Measurements from ENCODE around the gene ZNF326.
A peak's percentile ranks its signal among the peaks of the same experiment; 100 is the strongest.

Gene ZNF326, protein sequence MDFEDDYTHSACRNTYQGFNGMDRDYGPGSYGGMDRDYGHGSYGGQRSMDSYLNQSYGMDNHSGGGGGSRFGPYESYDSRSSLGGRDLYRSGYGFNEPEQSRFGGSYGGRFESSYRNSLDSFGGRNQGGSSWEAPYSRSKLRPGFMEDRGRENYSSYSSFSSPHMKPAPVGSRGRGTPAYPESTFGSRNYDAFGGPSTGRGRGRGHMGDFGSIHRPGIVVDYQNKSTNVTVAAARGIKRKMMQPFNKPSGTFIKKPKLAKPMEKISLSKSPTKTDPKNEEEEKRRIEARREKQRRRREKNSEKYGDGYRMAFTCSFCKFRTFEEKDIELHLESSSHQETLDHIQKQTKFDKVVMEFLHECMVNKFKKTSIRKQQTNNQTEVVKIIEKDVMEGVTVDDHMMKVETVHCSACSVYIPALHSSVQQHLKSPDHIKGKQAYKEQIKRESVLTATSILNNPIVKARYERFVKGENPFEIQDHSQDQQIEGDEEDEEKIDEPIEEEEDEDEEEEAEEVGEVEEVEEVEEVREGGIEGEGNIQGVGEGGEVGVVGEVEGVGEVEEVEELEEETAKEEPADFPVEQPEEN

DNA sequence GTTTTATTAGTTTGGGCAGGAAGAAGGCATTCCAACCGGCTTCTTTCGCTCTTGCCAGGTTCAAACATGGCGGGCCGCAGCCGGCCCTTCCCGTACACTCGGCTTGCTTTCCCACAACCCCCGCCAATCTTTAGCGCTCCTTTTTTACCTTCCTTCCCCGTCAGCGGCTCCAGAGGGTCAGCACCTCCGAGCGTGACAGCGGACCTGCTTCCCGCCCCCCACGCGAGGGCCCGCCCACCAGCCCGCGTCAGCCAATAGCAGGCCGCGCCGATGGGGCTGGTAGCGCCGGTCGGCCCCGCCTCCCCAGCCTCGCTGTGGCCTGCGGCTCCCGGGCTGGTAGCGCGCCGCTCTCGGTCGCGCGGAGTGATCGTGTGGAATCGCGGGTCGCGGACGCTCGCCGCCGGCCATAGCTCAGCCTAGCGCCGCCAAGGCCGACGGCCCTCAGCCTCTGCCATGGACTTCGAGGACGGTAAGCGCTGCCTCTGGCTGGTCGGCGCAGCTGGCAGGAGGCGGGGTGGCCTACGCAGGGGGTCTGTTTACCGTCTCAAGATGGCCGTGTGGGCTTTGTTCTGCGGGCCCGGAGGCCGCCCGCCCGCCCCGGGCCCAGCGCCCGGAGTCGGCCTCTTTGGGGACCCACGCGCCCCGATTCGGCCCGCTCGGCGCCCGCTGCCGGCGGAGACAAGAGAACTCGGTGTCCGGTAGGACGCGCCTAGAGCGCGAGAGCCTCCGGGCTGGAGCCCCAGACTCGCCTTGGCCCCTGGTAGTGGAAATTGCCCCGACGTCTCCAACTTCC lies at the start of gene ZNF326:
ZNF326 (plus strand) TSS at position 306 of the 793 bp plus-strand sequence; CDS start at position 454, 148 bp downstream.
- Histone ChIP-seq H3K27ac (ENCODE audit: low read length) (peak within 1 kb of the TSS; percentile 87), H3K27me3 (ENCODE audit: control insufficient read depth, insufficient read depth, low read length) (no peaks in the 10 kb centered on the region), H3K9me3 (ENCODE audit: control insufficient read depth, low read depth, low read length) (no peaks in the 10 kb centered on the region), H3K4me1 (ENCODE audit: control insufficient read depth, low read depth, low read length) (peaks cover 3% of the 10 kb centered on the region), H3K36me3 (ENCODE audit: control insufficient read depth, low read depth, low read length) (peaks cover 5% of the 10 kb centered on the region), H3K4me3 (ENCODE audit: low read length) (peak within 1 kb of the TSS; percentile 88), H3K9ac (ENCODE audit: low read length) (peak within 1 kb of the TSS; percentile 95)

DNA sequence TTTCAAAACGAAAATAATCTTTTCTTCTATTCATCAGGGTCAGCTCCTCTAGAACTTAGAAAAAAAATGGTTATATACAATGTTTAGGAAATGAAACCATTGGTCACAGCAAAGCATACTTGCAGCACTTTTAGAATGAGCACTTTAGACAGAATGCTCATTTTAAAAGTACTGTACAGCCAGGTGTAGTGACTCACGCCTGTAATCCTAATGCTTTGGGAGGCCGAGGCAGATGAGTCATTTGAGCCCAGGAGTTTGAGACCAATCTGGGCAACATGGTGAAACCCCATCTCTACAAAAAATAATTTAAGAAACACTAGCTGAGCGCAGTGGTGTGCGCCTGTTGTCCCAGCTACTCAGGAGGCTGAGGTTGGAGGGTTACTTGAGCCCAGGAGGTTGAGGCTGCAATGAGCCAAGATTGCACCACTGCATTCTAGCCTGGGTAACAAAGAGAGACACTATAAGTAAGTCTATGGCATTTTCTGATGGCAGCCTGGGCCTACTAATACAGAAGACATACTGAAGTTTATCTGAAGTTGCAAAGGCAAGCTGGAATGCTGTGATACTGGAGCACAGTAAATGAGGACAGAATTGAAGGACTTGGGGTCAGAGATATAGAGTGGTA lies 48.9 kb upstream of the ZNF326 start:
- Histone ChIP-seq H3K9ac (ENCODE audit: low read length) (no peak overlapping the region), H3K4me3 (ENCODE audit: low read length) (no peak overlapping the region), H3K9me3 (ENCODE audit: control insufficient read depth, low read depth, low read length) (no peaks in the 10 kb centered on the region), H3K4me1 (ENCODE audit: control insufficient read depth, low read depth, low read length) (peaks cover 23% of the 10 kb centered on the region), H3K27me3 (ENCODE audit: control insufficient read depth, insufficient read depth, low read length) (no peaks in the 10 kb centered on the region), H3K36me3 (ENCODE audit: control insufficient read depth, low read depth, low read length) (no peaks in the 10 kb centered on the region), H3K27ac (ENCODE audit: low read length) (no peak overlapping the region)

DNA sequence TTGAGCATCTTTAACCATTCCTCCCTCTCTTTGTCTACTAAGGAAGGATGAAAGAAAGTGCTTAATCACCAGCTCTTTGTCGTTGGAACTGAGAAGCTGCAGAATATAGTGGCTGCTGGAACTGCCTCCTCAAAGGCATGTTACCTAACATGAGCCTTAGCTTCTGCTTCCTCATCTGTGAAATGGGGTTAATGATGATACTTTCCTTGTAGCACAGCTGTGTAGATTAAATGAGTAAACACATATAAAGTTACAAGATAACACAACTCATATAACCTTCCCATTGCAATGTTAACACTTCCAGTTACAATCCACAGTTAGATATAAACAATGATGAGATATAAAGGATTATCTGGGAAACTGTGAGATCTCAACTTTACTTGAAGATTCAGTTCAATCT lies 48.4 kb upstream of the ZNF326 start:
- H3K4me3 ChIP-seq (ENCODE audit: low read length), result no peak overlapping the region
- no peaks in the 10 kb centered on the region for H3K36me3 ChIP-seq (ENCODE audit: control insufficient read depth, low read depth, low read length)
- H3K9me3 ChIP-seq (ENCODE audit: control insufficient read depth, low read depth, low read length), result no peaks in the 10 kb centered on the region
- H3K27me3 ChIP-seq (ENCODE audit: control insufficient read depth, insufficient read depth, low read length), result no peaks in the 10 kb centered on the region
- peaks cover 24% of the 10 kb centered on the region for H3K4me1 ChIP-seq (ENCODE audit: control insufficient read depth, low read depth, low read length)
- H3K27ac ChIP-seq (ENCODE audit: low read length), result no peak overlapping the region
- no peak overlapping the region for H3K9ac ChIP-seq (ENCODE audit: low read length)

DNA sequence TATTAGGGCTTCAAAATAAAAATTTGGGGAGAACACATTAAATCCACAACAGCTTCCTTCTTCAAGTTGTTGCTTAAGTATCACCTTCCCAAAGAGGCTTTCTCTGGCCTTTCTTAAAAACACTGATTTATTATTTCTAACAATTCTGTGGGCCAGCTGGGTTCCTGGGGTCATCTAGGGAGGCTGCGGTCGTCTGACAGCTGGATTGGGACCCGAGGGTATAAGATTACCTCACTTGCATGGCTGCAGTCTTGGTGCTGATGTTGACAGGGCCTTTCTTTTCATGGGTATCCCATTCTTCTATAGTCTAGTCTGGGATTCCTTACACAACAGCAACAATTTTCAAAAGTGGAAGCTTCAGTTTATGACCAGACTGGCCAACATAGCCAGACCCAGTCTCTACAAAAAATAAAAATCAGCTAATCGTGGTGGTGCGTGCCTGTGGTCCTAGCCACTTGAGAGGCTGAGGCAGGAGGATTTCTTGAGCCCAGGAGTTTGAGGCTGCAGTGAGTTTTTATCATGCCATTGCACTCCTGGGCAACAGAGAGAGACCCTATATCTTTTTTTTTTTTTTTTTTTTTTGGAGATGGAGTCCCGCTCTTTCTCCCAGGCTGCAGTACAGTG lies 46.1 kb upstream of the ZNF326 start:
- Histone ChIP-seq H3K27ac (ENCODE audit: low read length) (no peak overlapping the region), H3K4me1 (ENCODE audit: control insufficient read depth, low read depth, low read length) (peaks cover 19% of the 10 kb centered on the region), H3K4me3 (ENCODE audit: low read length) (no peak overlapping the region), H3K9ac (ENCODE audit: low read length) (no peak overlapping the region), H3K36me3 (ENCODE audit: control insufficient read depth, low read depth, low read length) (no peaks in the 10 kb centered on the region), H3K27me3 (ENCODE audit: control insufficient read depth, insufficient read depth, low read length) (no peaks in the 10 kb centered on the region), H3K9me3 (ENCODE audit: control insufficient read depth, low read depth, low read length) (no peaks in the 10 kb centered on the region)

DNA sequence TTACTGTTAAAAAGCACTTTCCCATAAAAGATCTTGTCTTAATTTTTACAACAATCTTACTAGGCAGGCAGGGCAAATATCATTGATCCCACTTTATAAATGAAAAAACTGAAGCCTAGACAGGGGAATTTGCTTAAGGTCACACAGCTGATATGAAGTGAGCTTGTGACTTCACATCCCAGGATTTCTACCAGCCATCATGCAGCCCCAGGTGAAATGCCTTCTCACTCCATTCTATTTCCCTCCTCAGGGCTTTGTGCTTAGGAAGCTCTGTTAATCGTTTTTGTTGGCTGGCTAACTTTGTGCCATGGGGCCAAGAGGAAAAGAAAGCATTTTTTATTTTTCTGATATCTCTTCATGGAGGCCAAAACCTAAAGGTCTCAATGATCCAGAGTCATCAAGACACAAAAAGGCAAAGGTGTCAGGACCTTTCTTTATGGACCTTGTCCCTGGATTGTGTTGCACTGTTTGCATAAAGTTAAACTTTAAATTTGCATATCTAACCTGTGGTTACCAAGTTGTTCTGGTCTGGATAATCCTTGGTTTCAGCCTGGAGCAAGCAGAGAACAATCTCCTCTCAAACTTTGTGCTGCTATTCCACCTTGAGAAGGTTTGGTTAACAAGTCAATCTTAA lies 44.8 kb upstream of the ZNF326 start:
- H3K4me1 ChIP-seq (ENCODE audit: control insufficient read depth, low read depth, low read length), result peaks cover 14% of the 10 kb centered on the region

DNA sequence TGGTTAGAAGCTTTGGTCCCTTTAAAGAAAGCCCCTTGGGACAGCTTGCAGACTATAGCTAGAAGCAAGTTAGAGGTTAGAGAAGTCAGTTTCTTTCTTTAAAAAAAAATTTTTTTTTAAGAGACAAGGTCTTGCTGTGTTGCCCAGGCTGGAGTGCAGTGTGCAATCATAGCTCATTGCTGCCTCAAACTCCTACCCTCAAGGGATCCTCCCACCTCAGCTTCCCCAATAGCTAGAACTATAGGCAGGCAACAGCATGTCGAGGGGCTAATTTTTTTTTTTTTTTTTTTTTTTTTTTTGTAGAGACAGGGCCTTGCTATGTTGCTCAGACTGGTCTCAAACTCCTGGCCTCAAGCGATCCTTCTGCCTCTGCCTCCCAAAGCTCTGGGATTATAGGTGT lies 44.2 kb upstream of the ZNF326 start:
- no peak overlapping the region for H3K9ac ChIP-seq (ENCODE audit: low read length)
- no peak overlapping the region for H3K4me3 ChIP-seq (ENCODE audit: low read length)
- H3K9me3 ChIP-seq (ENCODE audit: control insufficient read depth, low read depth, low read length), result no peaks in the 10 kb centered on the region
- no peak overlapping the region for H3K27ac ChIP-seq (ENCODE audit: low read length)
- no peaks in the 10 kb centered on the region for H3K36me3 ChIP-seq (ENCODE audit: control insufficient read depth, low read depth, low read length)
- peaks cover 20% of the 10 kb centered on the region for H3K4me1 ChIP-seq (ENCODE audit: control insufficient read depth, low read depth, low read length)
- H3K27me3 ChIP-seq (ENCODE audit: control insufficient read depth, insufficient read depth, low read length), result no peaks in the 10 kb centered on the region

More for the DNA sequence above, 44.8 kb upstream of the ZNF326 start:
- H3K4me3 ChIP-seq (ENCODE audit: low read length), result no peak overlapping the region
- H3K27ac ChIP-seq (ENCODE audit: low read length), result no peak overlapping the region
- H3K9ac ChIP-seq (ENCODE audit: low read length), result no peak overlapping the region
- H3K36me3 ChIP-seq (ENCODE audit: control insufficient read depth, low read depth, low read length), result no peaks in the 10 kb centered on the region
- H3K9me3 ChIP-seq (ENCODE audit: control insufficient read depth, low read depth, low read length), result no peaks in the 10 kb centered on the region
- H3K27me3 ChIP-seq (ENCODE audit: control insufficient read depth, insufficient read depth, low read length), result no peaks in the 10 kb centered on the region

DNA sequence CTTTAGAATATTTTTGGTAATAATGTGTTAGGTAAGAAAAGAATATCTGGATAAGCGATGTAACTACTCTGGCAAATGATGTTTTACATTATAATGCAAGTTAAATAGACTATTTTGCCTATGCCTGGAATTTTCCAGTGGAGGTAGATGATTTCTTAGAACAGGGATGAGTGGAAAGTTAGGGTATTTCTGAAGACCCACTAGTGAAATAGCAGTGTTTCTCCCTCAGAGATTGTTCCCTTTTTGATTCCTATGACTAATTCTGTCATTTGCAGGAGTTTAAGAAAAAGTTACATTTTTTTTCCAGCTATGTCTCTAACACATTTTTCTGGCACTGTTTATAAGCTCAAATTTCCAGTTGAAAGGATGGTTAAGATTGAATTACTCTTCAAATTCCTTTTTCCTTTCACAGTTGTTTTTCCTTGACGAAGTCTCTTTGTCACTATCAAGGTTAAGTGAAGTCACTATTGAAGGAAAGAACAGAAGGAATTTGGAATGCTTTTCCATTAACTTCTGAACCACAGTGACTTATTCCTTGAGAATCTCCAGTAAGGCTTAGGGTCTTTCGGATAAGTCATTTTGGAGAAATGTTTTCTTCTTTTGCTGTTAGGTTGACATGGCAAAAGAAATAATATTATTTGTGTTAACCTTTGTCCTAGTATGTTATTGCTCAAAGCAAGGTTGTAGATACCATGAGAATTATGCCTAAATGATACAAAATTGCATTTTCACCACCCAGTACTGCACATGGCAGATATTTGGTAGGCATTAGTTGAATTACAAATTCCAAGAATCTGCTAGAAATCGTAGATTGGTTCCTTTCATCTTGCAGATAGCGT lies 42.9 kb upstream of the ZNF326 start:
- H3K36me3 ChIP-seq (ENCODE audit: control insufficient read depth, low read depth, low read length), result no peaks in the 10 kb centered on the region
- H3K9ac ChIP-seq (ENCODE audit: low read length), result no peak overlapping the region
- no peak overlapping the region for H3K4me3 ChIP-seq (ENCODE audit: low read length)
- H3K9me3 ChIP-seq (ENCODE audit: control insufficient read depth, low read depth, low read length), result no peaks in the 10 kb centered on the region
- peaks cover 20% of the 10 kb centered on the region for H3K4me1 ChIP-seq (ENCODE audit: control insufficient read depth, low read depth, low read length)
- H3K27me3 ChIP-seq (ENCODE audit: control insufficient read depth, insufficient read depth, low read length), result no peaks in the 10 kb centered on the region
- no peak overlapping the region for H3K27ac ChIP-seq (ENCODE audit: low read length)

DNA sequence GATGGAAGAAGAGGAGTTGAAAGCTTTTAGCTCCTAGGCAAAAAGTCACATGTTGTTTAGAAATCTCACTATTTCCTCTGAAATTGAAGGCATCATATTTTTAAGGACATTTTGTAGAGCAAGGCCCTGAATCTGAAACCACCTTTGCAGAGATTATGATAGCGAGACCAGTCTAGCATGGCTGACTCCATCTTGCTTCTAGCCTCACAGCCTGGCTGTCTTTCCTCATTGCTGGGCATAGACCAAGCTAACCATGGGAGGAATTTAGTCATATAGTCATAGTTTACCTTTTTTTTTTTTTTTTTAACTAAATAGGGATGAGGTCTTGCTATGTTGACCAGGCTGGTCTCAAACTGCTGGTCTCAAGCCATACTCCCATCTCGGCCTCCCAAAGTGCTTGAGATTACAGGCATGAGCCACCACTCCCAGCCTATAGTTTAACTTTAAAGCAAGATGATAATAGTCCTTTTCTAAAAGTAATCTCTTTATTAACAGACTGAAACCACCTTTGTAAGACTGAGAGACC lies 42.2 kb upstream of the ZNF326 start:
- H3K27me3 ChIP-seq (ENCODE audit: control insufficient read depth, insufficient read depth, low read length), result no peaks in the 10 kb centered on the region
- H3K36me3 ChIP-seq (ENCODE audit: control insufficient read depth, low read depth, low read length), result no peaks in the 10 kb centered on the region
- H3K9ac ChIP-seq (ENCODE audit: low read length), result no peak overlapping the region
- H3K27ac ChIP-seq (ENCODE audit: low read length), result no peak overlapping the region
- no peaks in the 10 kb centered on the region for H3K9me3 ChIP-seq (ENCODE audit: control insufficient read depth, low read depth, low read length)
- H3K4me1 ChIP-seq (ENCODE audit: control insufficient read depth, low read depth, low read length), result peaks cover 23% of the 10 kb centered on the region
- no peak overlapping the region for H3K4me3 ChIP-seq (ENCODE audit: low read length)

DNA sequence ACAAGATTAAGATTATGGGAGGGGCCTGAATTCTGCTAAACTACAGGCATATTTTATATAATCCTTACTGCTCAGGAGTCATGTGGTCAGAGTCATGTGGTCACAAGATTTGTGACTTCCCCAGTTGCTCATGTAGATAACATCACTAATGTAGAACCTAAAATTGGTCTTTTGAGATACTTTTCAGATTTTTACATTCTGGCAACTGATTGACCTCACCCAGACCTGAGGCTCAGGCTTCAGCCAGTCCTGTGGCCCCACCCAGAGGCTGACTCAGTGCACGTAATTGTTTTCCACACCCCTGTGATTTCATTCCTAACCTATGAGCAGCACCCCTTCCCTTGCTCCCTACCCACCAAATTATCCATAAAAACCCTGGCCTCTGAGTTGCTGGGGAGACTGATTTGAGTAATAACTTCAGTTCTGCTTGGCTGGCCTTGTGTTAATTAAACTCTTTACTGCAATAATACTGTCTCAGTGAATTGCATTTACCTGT lies 41.7 kb upstream of the ZNF326 start:
- Histone ChIP-seq H3K27ac (ENCODE audit: low read length) (no peak overlapping the region), H3K4me3 (ENCODE audit: low read length) (no peak overlapping the region), H3K27me3 (ENCODE audit: control insufficient read depth, insufficient read depth, low read length) (no peaks in the 10 kb centered on the region), H3K36me3 (ENCODE audit: control insufficient read depth, low read depth, low read length) (no peaks in the 10 kb centered on the region), H3K9ac (ENCODE audit: low read length) (no peak overlapping the region), H3K4me1 (ENCODE audit: control insufficient read depth, low read depth, low read length) (peaks cover 23% of the 10 kb centered on the region), H3K9me3 (ENCODE audit: control insufficient read depth, low read depth, low read length) (no peaks in the 10 kb centered on the region)

DNA sequence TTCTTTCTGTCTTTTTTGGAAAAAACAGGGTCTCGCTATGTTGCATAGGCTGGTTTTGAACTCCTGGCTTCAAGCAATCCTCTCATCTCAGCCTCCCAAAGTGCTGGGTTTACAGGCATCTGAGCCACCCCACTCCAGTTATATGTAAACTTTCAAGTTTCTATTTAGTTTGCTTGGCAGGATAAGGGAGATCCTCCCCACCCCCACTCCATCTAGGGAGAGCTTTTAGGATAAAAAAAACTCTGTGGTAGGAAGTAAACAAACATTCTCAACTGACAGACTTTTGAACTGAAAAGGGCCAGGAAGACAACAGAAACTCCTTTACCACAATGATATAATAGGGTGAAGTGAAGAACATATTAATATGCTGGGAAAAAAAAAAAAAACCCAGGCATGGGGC lies 41.0 kb upstream of the ZNF326 start:
- H3K9me3 ChIP-seq (ENCODE audit: control insufficient read depth, low read depth, low read length), result no peaks in the 10 kb centered on the region
- no peak overlapping the region for H3K4me3 ChIP-seq (ENCODE audit: low read length)
- H3K27me3 ChIP-seq (ENCODE audit: control insufficient read depth, insufficient read depth, low read length), result no peaks in the 10 kb centered on the region
- no peak overlapping the region for H3K27ac ChIP-seq (ENCODE audit: low read length)
- no peak overlapping the region for H3K9ac ChIP-seq (ENCODE audit: low read length)
- peaks cover 23% of the 10 kb centered on the region for H3K4me1 ChIP-seq (ENCODE audit: control insufficient read depth, low read depth, low read length)
- H3K36me3 ChIP-seq (ENCODE audit: control insufficient read depth, low read depth, low read length), result no peaks in the 10 kb centered on the region

Measured in iPS-18a (cell line).